ENCODE results near the gene ATG2B. TPM values are rescaled to one million over a fixed set of nuclear protein-coding genes. Genes with fewer than 3 reads are reported as not detected.

Gene ATG2B
- total and polyA plus RNA-seq, 2 donors (not counting 1 experiment from before 2014, with no cell fraction given): 8.1 to 39.6 TPM

GRCh38 chr14:96399405-96399804 lies 36.3 kb upstream of the ATG2B start:
- H3K9me3 ChIP-seq (ENCODE audit: control extremely low read depth in 1 of 3, control insufficient read depth in 2 of 3, insufficient read depth in 1 of 3, low read length in 2 of 3): no peaks in the 10 kb centered on the region
- no peak overlapping the region for H3K27ac ChIP-seq (ENCODE audit: low read length in 2 of 2)
- no peaks in the 10 kb centered on the region for H3K4me1 Mint-ChIP-seq
- H3K4me3 Mint-ChIP-seq: no peak overlapping the region
- H3K4me1 ChIP-seq (ENCODE audit: control insufficient read depth in 2 of 2, insufficient read depth in 2 of 2, low read length in 2 of 2): no peaks in the 10 kb centered on the region
- H2AFZ ChIP-seq (ENCODE audit: insufficient read depth, low read depth, low read length, poor library complexity, severe bottlenecking): no peak overlapping the region
- ATAC-seq (ENCODE audit: low read depth) (no peak), DNase-seq (no peak)
- no peaks in the 10 kb centered on the region for H3K9me3 Mint-ChIP-seq (ENCODE audit: insufficient read depth)
- 92% methylated on average over 9 of the region's 9 CpGs for WGBS (ENCODE audit: insufficient coverage)
- no peaks in the 10 kb centered on the region for H3K79me2 ChIP-seq (ENCODE audit: control insufficient read depth, insufficient read depth, low read length)
- H3K36me3 ChIP-seq (replicated peaks in 1 of 2; ENCODE audit: control extremely low read depth in 1 of 2, control insufficient read depth in 1 of 2, extremely low read depth in 1 of 2, insufficient read depth in 2 of 2, low read length in 1 of 2): no peaks in the 10 kb centered on the region
- H3K27me3 Mint-ChIP-seq: peaks cover 31% of the 10 kb centered on the region
- H4K20me1 ChIP-seq (ENCODE audit: control insufficient read depth, insufficient read depth, low read length, poor library complexity, severe bottlenecking): no peaks in the 10 kb centered on the region
- intact Hi-C loops (cut with micrococcal nuclease): no loop called here
- no peak overlapping the region for H3K27ac Mint-ChIP-seq
- TF ChIP-seq EZH2 (IDR thresholded peaks at IDR 0.05; ENCODE audit: borderline replicate concordance, insufficient read depth, low read depth, low read length, poor library complexity, severe bottlenecking) (no peak), CTCF (IDR thresholded peaks at IDR 0.05) (no peak)
- no peak overlapping the region for H3K4me3 ChIP-seq (ENCODE audit: control extremely low read depth in 1 of 5, extremely low read depth in 1 of 5, insufficient read depth in 1 of 5, low read depth in 2 of 5, low read length in 4 of 5)
- ChIA-PET CTCF (no interaction called here), POLR2A (interaction anchor here (0.7 kb wide), 1 partner anchor 10 kb away, joined by 3 read pairs; no protein-coding TSS in a partner anchor)
- H3K27me3 ChIP-seq (replicated peaks in 1 of 4; ENCODE audit: control extremely low read depth in 1 of 4, control insufficient read depth in 3 of 4, insufficient read depth in 4 of 4, low read length in 3 of 4): peaks cover 0 to 11% (median 0%) of the 10 kb centered on the region in 4 experiments
- H3K4me2 ChIP-seq (replicated peaks; ENCODE audit: low read depth, low read length, poor library complexity, severe bottlenecking): no peak overlapping the region
- H3K9ac ChIP-seq (ENCODE audit: low read length): no peak overlapping the region

GRCh38 chr14:96398921-96399320 lies 35.8 kb upstream of the ATG2B start:
- no peaks in the 10 kb centered on the region for H3K9me3 ChIP-seq (ENCODE audit: control extremely low read depth in 1 of 3, control insufficient read depth in 2 of 3, insufficient read depth in 1 of 3, low read length in 2 of 3)
- H3K27ac ChIP-seq (ENCODE audit: low read length in 2 of 2): no peak overlapping the region
- no peak overlapping the region for H3K27ac Mint-ChIP-seq
- no peak overlapping the region for H3K4me3 Mint-ChIP-seq
- H3K9ac ChIP-seq (ENCODE audit: low read length): no peak overlapping the region
- no peak overlapping the region for H3K4me3 ChIP-seq (ENCODE audit: control extremely low read depth in 1 of 5, extremely low read depth in 1 of 5, insufficient read depth in 1 of 5, low read depth in 2 of 5, low read length in 4 of 5)
- H3K27me3 Mint-ChIP-seq: peaks cover 27% of the 10 kb centered on the region
- H3K4me1 Mint-ChIP-seq: no peaks in the 10 kb centered on the region
- no peaks in the 10 kb centered on the region for H3K36me3 ChIP-seq (replicated peaks in 1 of 2; ENCODE audit: control extremely low read depth in 1 of 2, control insufficient read depth in 1 of 2, extremely low read depth in 1 of 2, insufficient read depth in 2 of 2, low read length in 1 of 2)
- H3K4me1 ChIP-seq (ENCODE audit: control insufficient read depth in 2 of 2, insufficient read depth in 2 of 2, low read length in 2 of 2): no peaks in the 10 kb centered on the region
- no peaks in the 10 kb centered on the region for H3K79me2 ChIP-seq (ENCODE audit: control insufficient read depth, insufficient read depth, low read length)
- H3K27me3 ChIP-seq (replicated peaks in 1 of 4; ENCODE audit: control extremely low read depth in 1 of 4, control insufficient read depth in 3 of 4, insufficient read depth in 4 of 4, low read length in 3 of 4): peaks cover 0 to 11% (median 0%) of the 10 kb centered on the region in 4 experiments
- H3K9me3 Mint-ChIP-seq (ENCODE audit: insufficient read depth): no peaks in the 10 kb centered on the region
- H4K20me1 ChIP-seq (ENCODE audit: control insufficient read depth, insufficient read depth, low read length, poor library complexity, severe bottlenecking): no peaks in the 10 kb centered on the region
- intact Hi-C loops (cut with micrococcal nuclease): no loop called here
- POLR2A ChIA-PET: interaction anchor here (0.7 kb wide), 1 partner anchor 10 kb away, joined by 3 read pairs; no protein-coding TSS in a partner anchor
- no peak for ATAC-seq (ENCODE audit: low read depth)
- H3K4me2 ChIP-seq (replicated peaks; ENCODE audit: low read depth, low read length, poor library complexity, severe bottlenecking): no peak overlapping the region
- TF ChIP-seq EZH2 (IDR thresholded peaks at IDR 0.05; ENCODE audit: borderline replicate concordance, insufficient read depth, low read depth, low read length, poor library complexity, severe bottlenecking): no peak
- no peak for TF ChIP-seq CTCF (IDR thresholded peaks at IDR 0.05)
- CTCF ChIA-PET: no interaction called here
- no peak for DNase-seq
- WGBS (ENCODE audit: insufficient coverage): 92% methylated on average over 5 of the region's 5 CpGs
- H2AFZ ChIP-seq (ENCODE audit: insufficient read depth, low read depth, low read length, poor library complexity, severe bottlenecking): no peak overlapping the region
